Left ventricle myocardium inferior (tissue), 1 donor: ENCODE data around the gene TUBD1. TPM values are rescaled to one million over a fixed set of nuclear protein-coding genes. Genes with fewer than 3 reads are reported as not detected.

Experiments
- DNase-seq: peaks from one replicate; pipeline ENCODE4 v3.0.0-alpha.2; 2020
- H3K27ac ChIP-seq: fragments of 200-600 bp; replicated peaks from 2 replicates; pipeline ENCODE4 v1.8.0; 2021
- H3K27me3 ChIP-seq: fragments of 200-600 bp; 2 replicates; pipeline ENCODE4 v1.8.0; 2021; ENCODE audit warnings: low read depth
- H3K36me3 ChIP-seq: fragments of 200-600 bp; 2 replicates; pipeline ENCODE4 v1.8.0; 2021
- H3K4me1 ChIP-seq: fragments of 200-600 bp; 2 replicates; pipeline ENCODE4 v1.8.0; 2021
- H3K4me3 ChIP-seq: fragments of 200-600 bp; 2 replicates; pipeline ENCODE4 v1.8.0; 2021; ENCODE audit warnings: mild to moderate bottlenecking, moderate library complexity
- H3K9me3 ChIP-seq: fragments of 200-600 bp; replicated peaks from 2 replicates; pipeline ENCODE4 v1.8.0; 2021
- CTCF ChIP-seq: fragments of 200-600 bp; IDR thresholded peaks from 2 replicates; pipeline ENCODE4 v1.8.0; 2021; ENCODE audit warnings: antibody characterized with exemption, mild to moderate bottlenecking, borderline replicate concordance
- intact Hi-C: fragments of 100-400 bp; cut with micrococcal nuclease; formaldehyde crosslinking; loops from one replicate; pipeline ENCODE4 v1.11.0; 2022
- total RNA-seq: library from RNA; stranded (reverse); fragmentation: NEBNext Ultra II Directional; extraction: Animal tissue kit (Norgen Biotek cat#: 25700); gene quantifications from one replicate; pipeline ENCODE4 v1.2.1, GENCODE V29; 2021
- donor health status: DM: no; HTN: yes; CAD: no; lungs with severe emphysema.

The TUBD1 gene
- total RNA-seq, 1 donor from 2014 or later = 7.8 TPM

- peaks cover 35% of the 10 kb centered on the region for H3K4me1 ChIP-seq
- intact Hi-C loops = no loop called here
Observed at GRCh38 chr17:59899099-59899498, 6.4 kb upstream of the TUBD1 start.

GRCh38 chr17:59897090-59897489 is 4.3 kb upstream of the TUBD1 start:
- intact Hi-C loops = no loop called here
- Histone ChIP-seq H3K36me3 (no peaks in the 10 kb centered on the region), H3K4me3 (no peak overlapping the region), H3K9me3 (no peaks in the 10 kb centered on the region), H3K27me3 (no peaks in the 10 kb centered on the region), H3K27ac (no peak overlapping the region), H3K4me1 (peaks cover 50% of the 10 kb centered on the region)
- no peak for DNase-seq
- no peak for TF ChIP-seq CTCF

More at GRCh38 chr17:59899099-59899498, 6.4 kb upstream of the TUBD1 start:
- H3K27me3 ChIP-seq = no peaks in the 10 kb centered on the region
- no peaks in the 10 kb centered on the region for H3K9me3 ChIP-seq
- H3K4me3 ChIP-seq = no peak overlapping the region
- H3K27ac ChIP-seq = peak overlapping the region; percentile 16
- no peaks in the 10 kb centered on the region for H3K36me3 ChIP-seq
- peak; percentile 39 for TF ChIP-seq CTCF
- no peak for DNase-seq

GRCh38 chr17:59893676-59894100 is 945 bp upstream of the TUBD1 start:
- Histone ChIP-seq H3K27me3 (no peaks in the 10 kb centered on the region), H3K9me3 (no peaks in the 10 kb centered on the region), H3K4me1 (peaks cover 58% of the 10 kb centered on the region), H3K27ac (peak overlapping the region; percentile 91), H3K4me3 (peak overlapping the region; percentile 85), H3K36me3 (peaks cover under 1% of the 10 kb centered on the region)
- DNase-seq = no peak
- peak; percentile 19 for TF ChIP-seq CTCF
- intact Hi-C loops = no loop called here

- TF ChIP-seq CTCF = no peak
- Histone ChIP-seq H3K4me3 (peak overlapping the region; percentile 85), H3K4me1 (peaks cover 48% of the 10 kb centered on the region), H3K36me3 (peaks cover 13% of the 10 kb centered on the region), H3K9me3 (no peaks in the 10 kb centered on the region), H3K27ac (peak overlapping the region; percentile 91), H3K27me3 (no peaks in the 10 kb centered on the region)
- no peak for DNase-seq
- intact Hi-C loops = no loop called here
Observed at GRCh38 chr17:59892251-59892923, 356 bp downstream of the TUBD1 start.

GRCh38 chr17:59890720-59891119 is 2.0 kb downstream of the TUBD1 start:
- Histone ChIP-seq H3K27me3 (no peaks in the 10 kb centered on the region), H3K9me3 (no peaks in the 10 kb centered on the region), H3K4me1 (peaks cover 42% of the 10 kb centered on the region), H3K4me3 (no peak overlapping the region), H3K36me3 (peaks cover 21% of the 10 kb centered on the region), H3K27ac (no peak overlapping the region)
- no peak for DNase-seq
- intact Hi-C loops = no loop called here
- no peak for TF ChIP-seq CTCF
